H1 (cell line): ENCODE results near the gene MRPL4. TPM values are rescaled to one million over a fixed set of nuclear protein-coding genes. Genes with fewer than 3 reads are reported as not detected.

Experiments used
- CBX5 ChIP-seq: fragments of 300-800, 300-1000 bp; sonication (generic); IDR thresholded peaks from 2 replicates; pipeline ENCODE4 v1.7.1; 2016; ENCODE audit warnings: antibody characterized with exemption, low read length, low read depth
- EP300 ChIP-seq, 2 experiments: IDR thresholded peaks; 1 replicate in 1 of 2; 2 replicates in 1 of 2; pipeline ENCODE4 v1.6.1; 2011 to 2012; ENCODE audit warnings: low read depth in 2 of 2, low read length in 2 of 2, mild to moderate bottlenecking in 2 of 2, borderline replicate concordance in 1 of 2, inconsistent platforms in 1 of 2, moderate library complexity in 1 of 2
- EZH2 ChIP-seq: fragments of 200-600 bp; sonication (generic); IDR thresholded peaks from 2 replicates; pipeline ENCODE4 v1.7.1; 2012; ENCODE audit warnings: low read depth, mild to moderate bottlenecking, moderate library complexity, low read length, inconsistent platforms; ENCODE audit not compliant: severe bottlenecking
- JUND ChIP-seq: IDR thresholded peaks from 2 replicates; pipeline ENCODE4 v1.6.1; 2011; ENCODE audit warnings: mild to moderate bottlenecking, improper control_type of control experiment, low read length
- POLR2A ChIP-seq, 2 experiments: IDR thresholded peaks; 1 replicate in 1 of 2; 2 replicates in 1 of 2; pipeline ENCODE4 v1.6.1; 2011; ENCODE audit warnings: low read depth in 2 of 2, low read length in 2 of 2, mild to moderate bottlenecking in 2 of 2; ENCODE audit errors: control extremely low read depth in 1 of 2
- RNF2 ChIP-seq: fragments of 200-900, 300-1000 bp; sonication (generic); IDR thresholded peaks from 2 replicates; pipeline ENCODE4 v1.7.1; 2016; ENCODE audit warnings: borderline replicate concordance, low read depth, mild to moderate bottlenecking, antibody characterized with exemption, low read length; ENCODE audit not compliant: poor library complexity, severe bottlenecking; ENCODE audit errors: missing control alignments
- TEAD4 ChIP-seq: IDR thresholded peaks from 2 replicates; pipeline ENCODE4 v1.6.1; 2012; ENCODE audit warnings: low read depth, low read length, inconsistent platforms, mixed read lengths
- polyA plus RNA-seq, 7 experiments: library from polyadenylated mRNA; depleted of rRNA in 3 of 7; stranded (reverse) in 5 of 7; unstranded in 2 of 7; fragments of >200 nt in 5 of 7; fragments of 200-250 nt in 2 of 7; gene quantifications; 1 replicate in 5 of 7; 2 replicates in 1 of 7; 4 replicates in 1 of 7; pipeline versions ENCODE4 v1.2.1 to v1.2.3, GENCODE V29; 2011 to 2013; ENCODE audit warnings: missing spikeins in 2 of 7, mixed read lengths in 2 of 7
- total RNA-seq: library from RNA; stranded (reverse); fragmentation: NEBNext Ultra II Directional; extraction: Animal tissue kit (Norgen Biotek cat#: 25700); gene quantifications from 2 replicates; pipeline ENCODE4 v1.2.1, GENCODE V29; 2021
- TF ChIP-seq, protein P1 (sequence below): IDR thresholded peaks from 2 replicates; pipeline ENCODE4 v1.6.1; 2011; ENCODE audit warnings: low read depth, mild to moderate bottlenecking, low read length; ENCODE audit not compliant: insufficient read depth
- TF ChIP-seq, protein P2 (sequence below), 3 experiments: IDR thresholded peaks; 1 replicate in 2 of 3; 2 replicates in 1 of 3; pipeline versions ENCODE4 v1.5.1 to v1.6.1; 2011; ENCODE audit warnings: low read length in 3 of 3, mild to moderate bottlenecking in 3 of 3, inconsistent platforms in 2 of 3, low read depth in 1 of 3, moderate library complexity in 1 of 3; ENCODE audit not compliant: insufficient read depth in 1 of 3; ENCODE audit errors: control extremely low read depth in 1 of 3

MRPL4 gene
- total and polyA plus RNA-seq, 2 of the 8 experiments (the other 6 are each of a cell fraction or from before 2014, with no cell fraction given), result 82.3 to 187 TPM

DNA sequence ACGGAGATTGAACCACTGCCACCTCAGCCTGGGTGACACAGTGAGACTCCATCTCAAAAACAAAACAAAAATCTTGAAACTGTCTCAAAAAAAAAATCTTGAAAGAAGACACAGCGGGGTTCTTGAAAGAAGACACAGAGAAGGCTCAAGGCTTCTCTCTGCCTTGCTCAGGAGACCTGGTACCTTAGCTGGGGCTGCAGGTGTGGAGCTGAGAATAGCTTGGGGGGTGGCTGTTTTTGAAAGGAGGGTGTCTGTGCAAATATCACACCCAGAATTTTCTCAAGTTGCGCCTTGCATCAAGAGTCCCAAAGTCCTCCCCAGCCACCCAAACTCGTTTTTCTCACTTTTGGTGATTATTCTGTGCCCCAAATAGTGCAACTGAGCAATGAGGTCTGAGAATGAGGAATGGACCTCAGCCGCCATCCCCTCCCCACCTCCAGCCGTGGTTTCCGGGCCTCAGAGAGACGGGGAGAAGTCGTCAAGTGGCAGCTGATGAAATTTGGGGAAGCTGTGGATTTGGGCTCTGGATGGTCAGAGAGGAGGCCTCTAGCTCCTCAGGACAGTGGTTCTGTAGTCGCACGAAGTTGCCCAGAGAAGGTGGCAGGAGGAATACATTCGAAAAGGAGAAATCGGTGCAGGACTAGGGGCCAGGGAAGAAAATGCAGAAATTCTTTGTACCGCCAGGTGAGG lies 29.7 kb upstream of the MRPL4 start (continued):
- TF ChIP-seq CBX5, result no peak
- no peak for TF ChIP-seq JUND
- TF ChIP-seq POLR2A (IDR thresholded peaks at IDR 0.05; ENCODE audit: control extremely low read depth in 1 of 2, low read depth in 2 of 2, low read length in 2 of 2), result no peak
- TF ChIP-seq, protein P1, sequence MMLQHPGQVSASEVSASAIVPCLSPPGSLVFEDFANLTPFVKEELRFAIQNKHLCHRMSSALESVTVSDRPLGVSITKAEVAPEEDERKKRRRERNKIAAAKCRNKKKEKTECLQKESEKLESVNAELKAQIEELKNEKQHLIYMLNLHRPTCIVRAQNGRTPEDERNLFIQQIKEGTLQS, result no peak
- TF ChIP-seq EP300 (IDR thresholded peaks at IDR 0.05; ENCODE audit: borderline replicate concordance in 1 of 2, low read depth in 2 of 2, low read length in 2 of 2), result no peak
- no peak for TF ChIP-seq RNF2
- no peak for TF ChIP-seq EZH2
- TF ChIP-seq TEAD4, result no peak
- TF ChIP-seq, protein P2, sequence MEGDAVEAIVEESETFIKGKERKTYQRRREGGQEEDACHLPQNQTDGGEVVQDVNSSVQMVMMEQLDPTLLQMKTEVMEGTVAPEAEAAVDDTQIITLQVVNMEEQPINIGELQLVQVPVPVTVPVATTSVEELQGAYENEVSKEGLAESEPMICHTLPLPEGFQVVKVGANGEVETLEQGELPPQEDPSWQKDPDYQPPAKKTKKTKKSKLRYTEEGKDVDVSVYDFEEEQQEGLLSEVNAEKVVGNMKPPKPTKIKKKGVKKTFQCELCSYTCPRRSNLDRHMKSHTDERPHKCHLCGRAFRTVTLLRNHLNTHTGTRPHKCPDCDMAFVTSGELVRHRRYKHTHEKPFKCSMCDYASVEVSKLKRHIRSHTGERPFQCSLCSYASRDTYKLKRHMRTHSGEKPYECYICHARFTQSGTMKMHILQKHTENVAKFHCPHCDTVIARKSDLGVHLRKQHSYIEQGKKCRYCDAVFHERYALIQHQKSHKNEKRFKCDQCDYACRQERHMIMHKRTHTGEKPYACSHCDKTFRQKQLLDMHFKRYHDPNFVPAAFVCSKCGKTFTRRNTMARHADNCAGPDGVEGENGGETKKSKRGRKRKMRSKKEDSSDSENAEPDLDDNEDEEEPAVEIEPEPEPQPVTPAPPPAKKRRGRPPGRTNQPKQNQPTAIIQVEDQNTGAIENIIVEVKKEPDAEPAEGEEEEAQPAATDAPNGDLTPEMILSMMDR (IDR thresholded peaks at IDR 0.05; ENCODE audit: control extremely low read depth in 1 of 3, insufficient read depth in 1 of 3, low read depth in 1 of 3, low read length in 3 of 3), result no peak
